Neutrophil (primary cell): Measurements from ENCODE around the gene CD80.

Experiments
- H3K27ac ChIP-seq: fragments of 200-600 bp; sonication (generic); 2 replicates; pipeline ENCODE4 v1.5.1; 2016; ENCODE audit warnings: mild to moderate bottlenecking, moderate library complexity
- H3K27me3 ChIP-seq: fragments of 200-600 bp; sonication (generic); 2 replicates; pipeline ENCODE4 v1.6.0; 2016; ENCODE audit warnings: mild to moderate bottlenecking
- H3K36me3 ChIP-seq: fragments of 200-600 bp; sonication (generic); 2 replicates; pipeline ENCODE4 v1.5.1; 2017
- H3K4me1 ChIP-seq, 2 experiments: fragments of 200-600 bp in 1 of 2; sonication (generic) in 1 of 2; 1 replicate in 1 of 2; 2 replicates in 1 of 2; pipeline versions ENCODE4 v1.5.1 to v1.6.1; 2013 to 2016; ENCODE audit warnings: low read depth in 1 of 2, low read length in 1 of 2, mild to moderate bottlenecking in 1 of 2, moderate library complexity in 1 of 2; ENCODE audit not compliant: control insufficient read depth in 1 of 2, insufficient read depth in 1 of 2
- H3K4me3 ChIP-seq, 2 experiments: fragments of 200-600 bp in 1 of 2; sonication (generic) in 1 of 2; 1 replicate in 1 of 2; 2 replicates in 1 of 2; pipeline ENCODE4 v1.5.1; 2013 to 2016; ENCODE audit warnings: low read depth in 1 of 2, low read length in 1 of 2, mild to moderate bottlenecking in 1 of 2, moderate library complexity in 1 of 2
- H3K9me3 ChIP-seq: fragments of 200-600 bp; sonication (generic); 2 replicates; pipeline ENCODE4 v1.5.1; 2016
- TF ChIP-seq, protein P1 (sequence below): fragments of 200-600 bp; sonication (generic); IDR thresholded peaks from 2 replicates; pipeline ENCODE4 v1.5.1; 2016; ENCODE audit warnings: antibody characterized with exemption

CD80 gene

DNA sequence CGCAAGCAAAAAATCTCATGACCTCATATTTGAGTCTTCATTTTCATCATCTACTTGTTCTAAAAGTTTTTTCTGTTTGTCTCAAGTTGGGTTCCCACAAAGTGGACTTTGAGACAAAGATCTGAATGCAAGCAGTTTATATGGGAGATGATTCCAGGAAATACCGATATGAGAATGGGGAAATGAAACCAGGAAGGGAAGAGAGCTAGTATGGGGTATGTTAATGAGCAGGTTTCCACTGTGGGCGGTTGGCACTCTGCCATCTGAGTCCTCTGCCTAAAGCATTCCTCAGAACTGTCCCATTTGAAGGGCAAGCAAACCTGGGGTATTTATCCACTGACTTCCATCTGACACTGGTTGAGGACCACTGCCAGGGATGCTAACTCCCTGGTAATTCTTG lies 28.7 kb upstream of the CD80 start:
- no peaks in the 10 kb centered on the region for H3K9me3 ChIP-seq
- no peaks in the 10 kb centered on the region for H3K36me3 ChIP-seq
- peaks cover 0 to 5% of the 10 kb centered on the region in 2 experiments for H3K4me1 ChIP-seq
- no peak overlapping the region for H3K4me3 ChIP-seq
- H3K27ac ChIP-seq = no peak overlapping the region
- TF ChIP-seq, protein P1, sequence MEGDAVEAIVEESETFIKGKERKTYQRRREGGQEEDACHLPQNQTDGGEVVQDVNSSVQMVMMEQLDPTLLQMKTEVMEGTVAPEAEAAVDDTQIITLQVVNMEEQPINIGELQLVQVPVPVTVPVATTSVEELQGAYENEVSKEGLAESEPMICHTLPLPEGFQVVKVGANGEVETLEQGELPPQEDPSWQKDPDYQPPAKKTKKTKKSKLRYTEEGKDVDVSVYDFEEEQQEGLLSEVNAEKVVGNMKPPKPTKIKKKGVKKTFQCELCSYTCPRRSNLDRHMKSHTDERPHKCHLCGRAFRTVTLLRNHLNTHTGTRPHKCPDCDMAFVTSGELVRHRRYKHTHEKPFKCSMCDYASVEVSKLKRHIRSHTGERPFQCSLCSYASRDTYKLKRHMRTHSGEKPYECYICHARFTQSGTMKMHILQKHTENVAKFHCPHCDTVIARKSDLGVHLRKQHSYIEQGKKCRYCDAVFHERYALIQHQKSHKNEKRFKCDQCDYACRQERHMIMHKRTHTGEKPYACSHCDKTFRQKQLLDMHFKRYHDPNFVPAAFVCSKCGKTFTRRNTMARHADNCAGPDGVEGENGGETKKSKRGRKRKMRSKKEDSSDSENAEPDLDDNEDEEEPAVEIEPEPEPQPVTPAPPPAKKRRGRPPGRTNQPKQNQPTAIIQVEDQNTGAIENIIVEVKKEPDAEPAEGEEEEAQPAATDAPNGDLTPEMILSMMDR = no peak
- H3K27me3 ChIP-seq = no peaks in the 10 kb centered on the region

DNA sequence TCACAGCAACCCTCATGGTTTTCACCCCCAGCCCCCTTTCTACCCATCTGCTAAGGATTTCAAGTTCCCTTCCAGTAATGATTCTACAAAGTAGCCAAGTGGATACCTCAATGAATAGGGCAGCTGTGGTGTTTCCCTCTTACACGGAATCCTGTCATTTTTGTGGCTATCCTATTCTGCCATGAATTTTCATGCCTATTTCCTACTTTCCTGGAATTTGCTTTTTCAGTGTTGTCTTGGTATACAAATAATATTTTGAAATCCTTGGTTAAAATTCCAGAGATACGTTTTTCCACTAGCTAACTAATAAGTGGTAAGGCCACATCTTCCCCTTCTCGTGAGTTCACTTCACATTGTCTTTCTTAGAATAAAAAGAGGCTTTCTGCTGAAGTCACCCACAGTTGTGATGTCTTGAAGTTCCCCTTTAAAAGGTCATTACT lies 27.3 kb upstream of the CD80 start:
- Histone ChIP-seq H3K4me1 (peaks cover 0 to 5% of the 10 kb centered on the region in 2 experiments), H3K27me3 (no peaks in the 10 kb centered on the region), H3K36me3 (no peaks in the 10 kb centered on the region), H3K4me3 (no peak overlapping the region), H3K9me3 (no peaks in the 10 kb centered on the region), H3K27ac (no peak overlapping the region)
- TF ChIP-seq, protein P1 = no peak

DNA sequence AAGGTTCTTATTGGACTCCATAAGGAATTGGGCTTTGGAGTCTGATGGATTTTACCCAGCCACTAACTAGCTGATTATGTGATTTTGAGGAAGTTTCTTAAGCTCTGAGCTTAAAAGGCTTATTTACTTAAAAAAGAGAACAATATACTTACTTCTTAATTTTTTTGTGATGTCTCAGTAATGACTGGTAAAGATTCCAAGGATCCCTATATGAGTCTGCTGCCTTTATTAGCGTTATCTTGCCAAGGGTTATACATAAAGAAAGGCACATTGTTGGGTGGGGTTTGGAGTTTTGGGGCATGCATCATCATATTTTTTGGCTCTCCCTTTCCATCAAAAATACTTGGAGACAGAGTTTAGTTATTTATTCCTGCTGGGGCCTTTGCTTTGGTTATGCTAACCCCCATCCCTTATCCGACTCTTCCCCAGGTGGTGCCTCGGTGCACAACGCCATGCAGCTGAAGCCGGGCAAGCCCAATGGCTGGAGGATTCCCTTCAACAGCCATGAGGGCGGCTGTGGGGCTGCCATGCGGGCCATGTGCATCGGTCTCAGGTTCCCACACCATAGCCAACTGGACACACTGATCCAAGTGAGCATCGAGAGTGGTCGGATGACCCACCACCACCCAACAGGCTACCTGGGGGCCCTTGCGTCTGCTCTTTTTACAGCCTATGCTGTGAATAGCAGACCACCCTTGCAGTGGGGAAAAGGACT lies 26.6 kb upstream of the CD80 start:
- Histone ChIP-seq H3K27ac (no peak overlapping the region), H3K27me3 (no peaks in the 10 kb centered on the region), H3K4me3 (no peak overlapping the region), H3K36me3 (no peaks in the 10 kb centered on the region), H3K4me1 (peaks cover 0 to 5% of the 10 kb centered on the region in 2 experiments), H3K9me3 (no peaks in the 10 kb centered on the region)
- TF ChIP-seq, protein P1 = no peak

DNA sequence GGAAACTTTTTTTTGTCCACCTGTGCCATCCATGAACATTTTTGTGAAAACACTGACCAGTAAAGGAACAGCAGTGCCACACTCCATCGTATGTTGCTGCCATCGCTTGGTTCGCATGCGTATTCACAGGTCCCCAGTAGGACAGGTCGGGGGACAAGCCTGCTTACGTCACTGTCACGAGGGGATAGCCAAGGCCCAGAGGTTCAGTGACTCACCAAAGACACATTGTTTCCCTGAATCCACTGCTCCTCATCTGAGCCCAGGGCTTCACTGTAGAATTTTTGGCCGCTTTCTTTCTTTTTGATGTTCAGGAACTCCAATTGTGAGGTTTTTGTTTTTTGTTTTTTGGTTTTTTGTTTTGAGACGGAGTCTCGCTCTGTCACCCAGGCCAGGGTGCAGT lies 25.8 kb upstream of the CD80 start:
- H3K27me3 ChIP-seq = no peaks in the 10 kb centered on the region
- no peak overlapping the region for H3K4me3 ChIP-seq
- peaks cover under 1 to 6% of the 10 kb centered on the region in 2 experiments for H3K4me1 ChIP-seq
- H3K9me3 ChIP-seq = no peaks in the 10 kb centered on the region
- H3K36me3 ChIP-seq = no peaks in the 10 kb centered on the region
- H3K27ac ChIP-seq = no peak overlapping the region
- TF ChIP-seq, protein P1 = no peak

DNA sequence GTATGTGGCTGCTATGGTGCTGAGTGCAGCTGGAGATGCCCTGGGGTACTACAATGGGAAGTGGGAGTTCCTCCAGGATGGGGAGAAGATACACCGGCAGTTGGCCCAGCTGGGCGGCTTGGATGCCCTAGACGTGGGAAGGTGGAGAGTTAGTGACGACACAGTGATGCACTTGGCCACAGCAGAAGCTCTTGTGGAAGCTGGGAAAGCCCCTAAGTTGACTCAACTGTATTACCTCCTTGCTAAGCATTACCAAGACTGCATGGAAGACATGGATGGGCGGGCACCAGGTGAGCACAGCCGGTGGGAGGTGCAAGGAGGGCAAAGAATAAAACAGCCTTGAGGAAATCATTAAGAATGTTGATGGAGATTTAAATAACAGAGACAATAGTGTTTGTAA lies 22.8 kb upstream of the CD80 start:
- H3K27me3 ChIP-seq = peaks cover 5% of the 10 kb centered on the region
- no peak overlapping the region for H3K4me3 ChIP-seq
- H3K27ac ChIP-seq = no peak overlapping the region
- TF ChIP-seq, protein P1 = no peak
- H3K4me1 ChIP-seq = peaks cover 10 to 14% of the 10 kb centered on the region in 2 experiments
- no peaks in the 10 kb centered on the region for H3K9me3 ChIP-seq
- no peaks in the 10 kb centered on the region for H3K36me3 ChIP-seq
